ENCODE results near the gene CCDC33.

CCDC33 gene

DNA sequence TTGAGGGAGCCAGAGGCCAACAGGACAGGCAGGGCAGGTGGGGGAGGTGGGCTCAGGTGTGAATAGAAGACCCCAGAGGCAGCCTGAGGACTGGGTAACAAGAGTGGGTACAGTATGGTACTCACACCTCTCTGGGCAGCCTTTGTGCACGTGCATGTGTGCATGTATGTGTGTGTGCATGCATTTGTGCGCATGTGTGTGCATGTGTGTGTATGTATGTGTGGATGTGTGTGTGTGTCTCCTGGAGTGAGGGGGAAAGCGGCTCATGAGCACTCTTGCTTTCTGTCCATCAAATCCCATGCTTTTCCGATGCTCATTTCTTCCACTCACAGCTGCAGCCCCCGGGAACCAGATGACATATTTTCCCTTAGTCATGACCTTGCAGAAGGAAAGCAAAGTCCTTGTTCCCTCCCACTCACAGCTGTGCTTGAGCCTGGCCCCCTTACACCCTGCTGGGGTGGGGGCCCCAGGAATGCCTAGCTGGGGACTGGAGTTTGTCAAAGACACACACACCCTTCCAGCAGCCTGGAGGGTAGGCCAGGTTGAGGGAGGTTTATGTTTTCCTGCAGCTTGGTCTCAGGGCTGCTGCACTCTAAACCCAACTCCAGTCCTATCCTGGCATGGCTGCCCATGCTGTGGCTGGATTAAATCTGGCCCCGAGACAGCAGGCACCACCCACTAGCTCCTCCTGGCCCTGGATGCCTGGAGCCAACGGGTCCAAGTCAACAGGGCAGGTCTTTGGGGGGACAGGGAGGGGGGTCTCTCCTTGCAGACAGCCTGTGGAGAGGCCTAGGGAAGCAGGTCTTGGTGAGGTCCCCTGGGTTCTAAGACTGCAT is 22.5 kb downstream of the CCDC33 start:
- no peak overlapping the region for H3K4me3 ChIP-seq (ENCODE audit: low read length)
- no peaks in the 10 kb centered on the region for H3K4me1 ChIP-seq (ENCODE audit: control insufficient read depth, insufficient read depth, low read length)
- peaks cover 4% of the 10 kb centered on the region for H3K27me3 ChIP-seq (ENCODE audit: control insufficient read depth, insufficient read depth, low read length)
- H3K36me3 ChIP-seq (ENCODE audit: control insufficient read depth, insufficient read depth, low read length), result no peaks in the 10 kb centered on the region
- H3K27ac ChIP-seq (ENCODE audit: low read depth, low read length), result no peak overlapping the region
- H3K9ac ChIP-seq (ENCODE audit: low read length), result no peak overlapping the region

DNA sequence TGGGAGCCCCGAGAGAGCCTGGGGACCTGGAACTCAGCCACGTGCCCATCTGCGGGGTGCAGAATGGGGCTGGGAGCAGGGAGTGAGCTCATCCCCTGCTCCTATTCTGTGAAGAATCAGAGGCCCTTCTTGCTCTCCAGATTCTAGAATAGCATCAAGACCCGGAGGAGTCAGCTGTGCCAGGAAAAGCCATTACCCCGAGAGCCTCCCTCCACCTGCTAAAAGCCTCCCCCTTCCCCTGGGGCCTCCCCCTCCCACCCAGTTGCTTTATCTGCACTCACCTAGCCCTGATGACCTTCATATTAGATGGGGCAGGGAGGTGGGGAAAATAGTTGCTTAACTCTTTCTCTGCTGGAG is 23.1 kb downstream of the CCDC33 start:
- Histone ChIP-seq H3K4me1 (ENCODE audit: control insufficient read depth, insufficient read depth, low read length) (no peaks in the 10 kb centered on the region), H3K27ac (ENCODE audit: low read depth, low read length) (no peak overlapping the region), H3K27me3 (ENCODE audit: control insufficient read depth, insufficient read depth, low read length) (peaks cover 4% of the 10 kb centered on the region), H3K9ac (ENCODE audit: low read length) (no peak overlapping the region), H3K36me3 (ENCODE audit: control insufficient read depth, insufficient read depth, low read length) (no peaks in the 10 kb centered on the region), H3K4me3 (ENCODE audit: low read length) (no peak overlapping the region)

DNA sequence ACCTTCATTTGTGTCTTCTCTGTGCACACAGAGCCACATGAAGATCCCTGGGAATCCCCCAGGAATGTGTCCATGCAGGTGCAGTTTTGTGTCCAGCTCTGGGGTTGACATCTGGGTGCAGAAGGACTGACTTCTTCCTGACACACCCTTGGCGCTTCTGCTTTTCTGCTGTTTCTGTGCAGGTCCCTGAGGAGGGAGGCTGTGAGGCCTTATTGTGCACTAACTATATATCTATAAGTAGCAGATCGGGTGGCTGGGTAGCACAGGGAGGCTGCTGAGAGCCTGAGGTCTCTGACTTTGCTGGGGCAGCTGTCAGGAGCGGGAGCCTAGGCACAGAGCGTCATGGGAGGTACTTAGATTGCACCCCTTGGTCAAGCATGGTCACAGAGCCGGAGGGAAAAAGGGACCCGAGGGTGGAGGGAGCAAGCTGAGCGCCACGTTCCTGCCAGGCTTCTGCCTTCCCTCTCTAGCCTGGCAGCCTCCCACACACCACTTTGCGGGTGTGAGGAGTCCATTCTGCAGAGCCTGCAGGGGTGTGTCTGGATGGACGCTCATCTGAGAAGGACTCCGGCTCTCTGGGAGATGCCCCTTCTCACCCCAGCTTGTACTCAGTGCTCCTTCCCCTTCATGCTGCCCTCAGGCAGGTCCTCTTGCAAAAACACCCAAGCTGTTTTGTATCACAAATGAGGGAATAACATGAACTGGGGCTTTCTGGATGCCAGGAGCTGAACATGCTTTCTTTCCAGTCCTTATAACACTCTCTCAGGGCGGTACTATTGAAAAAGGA is 23.9 kb downstream of the CCDC33 start:
- H3K4me3 ChIP-seq (ENCODE audit: low read length), result no peak overlapping the region
- H3K27ac ChIP-seq (ENCODE audit: low read depth, low read length), result no peak overlapping the region
- H3K36me3 ChIP-seq (ENCODE audit: control insufficient read depth, insufficient read depth, low read length), result no peaks in the 10 kb centered on the region
- H3K9ac ChIP-seq (ENCODE audit: low read length), result no peak overlapping the region
- H3K27me3 ChIP-seq (ENCODE audit: control insufficient read depth, insufficient read depth, low read length), result peaks cover 4% of the 10 kb centered on the region
- H3K4me1 ChIP-seq (ENCODE audit: control insufficient read depth, insufficient read depth, low read length), result no peaks in the 10 kb centered on the region

DNA sequence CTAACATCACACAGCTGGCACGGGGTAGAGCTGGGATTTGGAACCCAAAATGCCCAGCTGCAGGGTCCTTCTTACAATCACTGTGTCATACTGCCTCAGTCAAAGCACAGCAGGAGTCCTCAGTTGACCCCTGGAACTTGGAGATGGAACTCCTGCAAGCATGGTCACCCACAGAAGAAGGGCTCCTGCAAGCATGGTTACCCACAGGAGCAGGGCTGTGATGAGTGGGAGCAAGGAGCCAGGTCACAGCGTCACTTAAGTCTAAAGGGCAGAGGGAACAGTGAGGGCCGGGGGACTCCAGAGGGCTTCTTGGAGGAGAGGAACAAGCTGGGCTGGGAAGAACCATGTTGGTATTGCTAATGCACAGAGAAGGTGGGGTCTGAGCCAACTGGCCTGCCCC is 24.9 kb downstream of the CCDC33 start:
- Histone ChIP-seq H3K9ac (ENCODE audit: low read length) (no peak overlapping the region), H3K27me3 (ENCODE audit: control insufficient read depth, insufficient read depth, low read length) (peaks cover 4% of the 10 kb centered on the region), H3K4me3 (ENCODE audit: low read length) (no peak overlapping the region), H3K36me3 (ENCODE audit: control insufficient read depth, insufficient read depth, low read length) (no peaks in the 10 kb centered on the region), H3K27ac (ENCODE audit: low read depth, low read length) (no peak overlapping the region), H3K4me1 (ENCODE audit: control insufficient read depth, insufficient read depth, low read length) (no peaks in the 10 kb centered on the region)

DNA sequence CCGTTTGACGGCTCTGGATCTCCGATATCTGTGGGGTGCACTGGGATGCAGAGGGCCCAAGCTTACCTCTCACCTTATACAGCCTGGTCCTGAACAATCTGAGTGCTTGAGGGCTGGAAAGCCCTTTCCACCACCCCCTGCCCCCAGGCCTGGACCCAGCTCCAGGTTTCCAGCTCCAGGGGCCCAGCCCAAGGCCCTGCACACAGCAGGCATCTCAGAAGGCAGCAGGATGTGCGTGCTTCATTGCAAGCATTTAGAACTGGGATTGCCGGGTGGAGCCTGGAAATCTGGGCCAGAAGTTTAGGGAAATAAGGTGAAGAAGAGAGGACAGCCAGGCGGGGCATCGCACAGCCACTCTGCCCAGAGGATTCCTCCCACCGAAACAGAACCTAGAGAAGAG is 25.6 kb downstream of the CCDC33 start:
- Histone ChIP-seq H3K27ac (ENCODE audit: low read depth, low read length) (no peak overlapping the region), H3K4me3 (ENCODE audit: low read length) (no peak overlapping the region), H3K27me3 (ENCODE audit: control insufficient read depth, insufficient read depth, low read length) (peaks cover 4% of the 10 kb centered on the region), H3K4me1 (ENCODE audit: control insufficient read depth, insufficient read depth, low read length) (no peaks in the 10 kb centered on the region), H3K9ac (ENCODE audit: low read length) (no peak overlapping the region), H3K36me3 (ENCODE audit: control insufficient read depth, insufficient read depth, low read length) (no peaks in the 10 kb centered on the region)

GRCh38 chr15:74262151-74262550 is 26.0 kb downstream of the CCDC33 start:
- Histone ChIP-seq H3K27ac (ENCODE audit: low read depth, low read length) (no peak overlapping the region), H3K4me1 (ENCODE audit: control insufficient read depth, insufficient read depth, low read length) (no peaks in the 10 kb centered on the region), H3K9ac (ENCODE audit: low read length) (no peak overlapping the region), H3K36me3 (ENCODE audit: control insufficient read depth, insufficient read depth, low read length) (no peaks in the 10 kb centered on the region), H3K27me3 (ENCODE audit: control insufficient read depth, insufficient read depth, low read length) (peaks cover 4% of the 10 kb centered on the region), H3K4me3 (ENCODE audit: low read length) (no peak overlapping the region)

- no peaks in the 10 kb centered on the region for H3K36me3 ChIP-seq (ENCODE audit: control insufficient read depth, insufficient read depth, low read length)
- H3K9ac ChIP-seq (ENCODE audit: low read length), result no peak overlapping the region
- H3K27ac ChIP-seq (ENCODE audit: low read depth, low read length), result no peak overlapping the region
- H3K4me1 ChIP-seq (ENCODE audit: control insufficient read depth, insufficient read depth, low read length), result no peaks in the 10 kb centered on the region
- H3K4me3 ChIP-seq (ENCODE audit: low read length), result no peak overlapping the region
- H3K27me3 ChIP-seq (ENCODE audit: control insufficient read depth, insufficient read depth, low read length), result peaks cover 4% of the 10 kb centered on the region
Measured at GRCh38 chr15:74262625-74263024, 26.5 kb downstream of the CCDC33 start.

DNA sequence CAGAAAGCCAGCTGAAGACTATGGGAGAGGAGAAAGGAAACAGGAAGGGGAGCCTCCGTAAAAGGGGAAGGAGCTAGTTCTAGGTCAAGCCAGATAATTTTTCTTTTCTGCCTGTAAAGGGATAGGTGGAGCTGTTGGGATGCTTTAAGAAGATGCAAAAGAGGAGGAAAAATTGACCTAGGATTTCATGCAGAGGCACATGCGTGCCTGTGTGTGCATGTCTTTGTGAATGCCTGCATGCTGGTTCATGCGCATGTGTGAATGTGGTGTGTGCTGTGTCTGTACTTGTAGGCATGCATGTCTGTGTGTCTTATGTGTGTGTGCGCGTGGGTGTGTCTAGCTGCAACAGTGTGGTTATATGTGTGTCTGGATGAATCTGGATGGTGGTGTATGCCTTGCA is 27.3 kb downstream of the CCDC33 start:
- H3K27ac ChIP-seq (ENCODE audit: low read depth, low read length), result no peak overlapping the region
- H3K9ac ChIP-seq (ENCODE audit: low read length), result no peak overlapping the region
- H3K27me3 ChIP-seq (ENCODE audit: control insufficient read depth, insufficient read depth, low read length), result peaks cover under 1% of the 10 kb centered on the region
- H3K4me3 ChIP-seq (ENCODE audit: low read length), result no peak overlapping the region
- no peaks in the 10 kb centered on the region for H3K4me1 ChIP-seq (ENCODE audit: control insufficient read depth, insufficient read depth, low read length)
- no peaks in the 10 kb centered on the region for H3K36me3 ChIP-seq (ENCODE audit: control insufficient read depth, insufficient read depth, low read length)

GRCh38 chr15:74264081-74264501 is 28.0 kb downstream of the CCDC33 start:
- H3K36me3 ChIP-seq (ENCODE audit: control insufficient read depth, insufficient read depth, low read length), result no peaks in the 10 kb centered on the region
- no peak overlapping the region for H3K9ac ChIP-seq (ENCODE audit: low read length)
- no peaks in the 10 kb centered on the region for H3K4me1 ChIP-seq (ENCODE audit: control insufficient read depth, insufficient read depth, low read length)
- no peaks in the 10 kb centered on the region for H3K27me3 ChIP-seq (ENCODE audit: control insufficient read depth, insufficient read depth, low read length)
- no peak overlapping the region for H3K27ac ChIP-seq (ENCODE audit: low read depth, low read length)
- no peak overlapping the region for H3K4me3 ChIP-seq (ENCODE audit: low read length)

DNA sequence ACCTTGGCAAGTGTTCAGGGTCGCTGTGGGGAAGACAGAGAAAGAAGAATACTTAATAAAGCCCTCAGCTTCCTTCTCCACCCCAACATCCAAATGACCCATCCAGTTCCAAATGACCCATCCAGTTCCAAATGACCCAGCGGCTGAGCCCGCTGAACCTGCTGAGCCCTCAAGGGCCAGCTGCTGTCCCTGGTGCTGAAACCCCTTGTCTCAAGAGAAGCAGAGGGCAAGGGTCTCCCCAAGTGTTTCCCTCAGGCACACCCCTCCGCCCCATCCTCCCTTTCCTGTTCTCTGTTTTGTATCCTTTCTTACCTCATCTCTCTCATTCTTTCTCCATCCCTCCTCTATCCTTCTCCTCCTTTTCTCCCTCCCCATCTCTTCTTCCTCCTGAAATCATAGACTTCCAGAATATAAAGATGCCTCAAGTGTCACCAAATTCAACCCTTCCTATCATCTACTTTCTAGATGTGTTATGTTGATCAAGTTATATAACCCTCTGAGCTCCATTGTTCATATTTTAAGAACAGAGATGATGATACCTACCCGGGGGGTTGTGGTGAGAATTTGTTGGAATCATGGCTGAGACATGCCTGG is 29.0 kb downstream of the CCDC33 start:
- Histone ChIP-seq H3K36me3 (ENCODE audit: control insufficient read depth, insufficient read depth, low read length) (no peaks in the 10 kb centered on the region), H3K4me3 (ENCODE audit: low read length) (no peak overlapping the region), H3K9ac (ENCODE audit: low read length) (no peak overlapping the region), H3K27ac (ENCODE audit: low read depth, low read length) (no peak overlapping the region), H3K4me1 (ENCODE audit: control insufficient read depth, insufficient read depth, low read length) (no peaks in the 10 kb centered on the region), H3K27me3 (ENCODE audit: control insufficient read depth, insufficient read depth, low read length) (no peaks in the 10 kb centered on the region)

- H3K9ac ChIP-seq (ENCODE audit: low read length), result no peak overlapping the region
- no peaks in the 10 kb centered on the region for H3K36me3 ChIP-seq (ENCODE audit: control insufficient read depth, insufficient read depth, low read length)
- no peaks in the 10 kb centered on the region for H3K27me3 ChIP-seq (ENCODE audit: control insufficient read depth, insufficient read depth, low read length)
- H3K4me1 ChIP-seq (ENCODE audit: control insufficient read depth, insufficient read depth, low read length), result no peaks in the 10 kb centered on the region
- H3K4me3 ChIP-seq (ENCODE audit: low read length), result no peak overlapping the region
- H3K27ac ChIP-seq (ENCODE audit: low read depth, low read length), result no peak overlapping the region
Measured at GRCh38 chr15:74268020-74268419, 31.9 kb downstream of the CCDC33 start.

- H3K36me3 ChIP-seq (ENCODE audit: control insufficient read depth, insufficient read depth, low read length), result no peaks in the 10 kb centered on the region
- no peaks in the 10 kb centered on the region for H3K27me3 ChIP-seq (ENCODE audit: control insufficient read depth, insufficient read depth, low read length)
- no peak overlapping the region for H3K9ac ChIP-seq (ENCODE audit: low read length)
- H3K27ac ChIP-seq (ENCODE audit: low read depth, low read length), result no peak overlapping the region
- H3K4me1 ChIP-seq (ENCODE audit: control insufficient read depth, insufficient read depth, low read length), result no peaks in the 10 kb centered on the region
- no peak overlapping the region for H3K4me3 ChIP-seq (ENCODE audit: low read length)
Measured at GRCh38 chr15:74269362-74270035, 33.4 kb downstream of the CCDC33 start.
